Stimulated activated CD4-positive, alpha-beta T cell treated with anti-CD3 and anti-CD28 coated beads, Interleukin-1b, Interleukin-23, amount 100 ng/mL, for 48 hours (primary cell): ENCODE data around the gene PIK3CA.

Source experiments
- DNase-seq: peaks from one replicate; pipeline ENCODE4 v3.0.0-alpha.2; 2020

PIK3CA gene

GRCh38 chr3:179158336-179159039, 10.3 kb downstream of the PIK3CA start:
- no peak for DNase-seq

GRCh38 chr3:179163503-179163902, 15.3 kb downstream of the PIK3CA start:
- no peak for DNase-seq

- no peak for DNase-seq
Measured at GRCh38 chr3:179164857-179165256, 16.7 kb downstream of the PIK3CA start.

- no peak for DNase-seq
Measured at GRCh38 chr3:179166561-179167201, 18.5 kb downstream of the PIK3CA start.

GRCh38 chr3:179168918-179169317, 20.8 kb downstream of the PIK3CA start:
- no peak for DNase-seq

- DNase-seq, result no peak
Measured at GRCh38 chr3:179172546-179172945, 24.4 kb downstream of the PIK3CA start.

- no peak for DNase-seq
Measured at GRCh38 chr3:179174316-179174715, 26.2 kb downstream of the PIK3CA start.

- no peak for DNase-seq
Measured at GRCh38 chr3:179174898-179175297, 26.7 kb downstream of the PIK3CA start.

GRCh38 chr3:179175358-179175757, 27.2 kb downstream of the PIK3CA start:
- no peak for DNase-seq

GRCh38 chr3:179177611-179178010, 29.5 kb downstream of the PIK3CA start:
- DNase-seq, result no peak

- DNase-seq, result no peak
Measured at GRCh38 chr3:179179256-179179655, 31.1 kb downstream of the PIK3CA start.

GRCh38 chr3:179179979-179180759, 32.0 kb downstream of the PIK3CA start:
- DNase-seq, result no peak

- DNase-seq, result no peak
Measured at GRCh38 chr3:179181021-179181472, 32.9 kb downstream of the PIK3CA start.

GRCh38 chr3:179181993-179182551, 33.9 kb downstream of the PIK3CA start:
- peak; percentile 4 for DNase-seq

GRCh38 chr3:179182902-179183301, 34.7 kb downstream of the PIK3CA start:
- DNase-seq, result no peak

- DNase-seq, result no peak
Measured at GRCh38 chr3:179184826-179185225, 36.7 kb downstream of the PIK3CA start.

- no peak for DNase-seq
Measured at GRCh38 chr3:179186426-179186825, 38.3 kb downstream of the PIK3CA start.

GRCh38 chr3:179189759-179190158, 41.6 kb downstream of the PIK3CA start:
- no peak for DNase-seq

GRCh38 chr3:179190581-179190980, 42.4 kb downstream of the PIK3CA start:
- DNase-seq, result no peak

- DNase-seq, result no peak
Measured at GRCh38 chr3:179192542-179192941, 44.4 kb downstream of the PIK3CA start.

- no peak for DNase-seq
Measured at GRCh38 chr3:179194931-179195330, 46.8 kb downstream of the PIK3CA start.

- DNase-seq, result no peak
Measured at GRCh38 chr3:179196098-179196497, 47.9 kb downstream of the PIK3CA start.

GRCh38 chr3:179196700-179197099, 48.5 kb downstream of the PIK3CA start:
- no peak for DNase-seq

- no peak for DNase-seq
Measured at GRCh38 chr3:179200790-179201189, 52.6 kb downstream of the PIK3CA start.
